Measurements from ENCODE around the gene MROH8. TPM values are rescaled to one million over a fixed set of nuclear protein-coding genes. Genes with fewer than 3 reads are reported as not detected.

The MROH8 gene
- total RNA-seq, 4 donors from 2014 or later: 0.54 to 14.0 (median 3.2) TPM

DNA sequence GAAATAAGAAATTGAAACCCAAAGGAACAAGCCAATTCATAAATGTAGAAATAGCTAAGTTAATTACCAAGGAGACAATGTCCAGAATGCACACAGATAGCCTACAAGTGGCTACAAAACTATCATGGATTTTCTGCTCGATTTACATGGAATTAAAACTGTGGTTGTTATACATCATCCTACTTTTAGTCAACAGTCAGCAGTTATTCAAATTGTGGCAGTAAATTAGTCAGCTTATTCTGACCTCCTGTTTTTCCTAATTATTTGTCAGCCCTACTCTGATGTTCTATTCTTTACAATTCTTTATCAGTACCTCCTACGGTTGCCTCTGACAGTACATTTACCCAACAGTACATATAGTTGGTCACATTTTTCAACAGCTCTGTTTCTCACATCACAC, 113.2 kb downstream of the MROH8 start:
- no peaks in the 10 kb centered on the region for H3K9me3 ChIP-seq
- TF ChIP-seq, protein P1, sequence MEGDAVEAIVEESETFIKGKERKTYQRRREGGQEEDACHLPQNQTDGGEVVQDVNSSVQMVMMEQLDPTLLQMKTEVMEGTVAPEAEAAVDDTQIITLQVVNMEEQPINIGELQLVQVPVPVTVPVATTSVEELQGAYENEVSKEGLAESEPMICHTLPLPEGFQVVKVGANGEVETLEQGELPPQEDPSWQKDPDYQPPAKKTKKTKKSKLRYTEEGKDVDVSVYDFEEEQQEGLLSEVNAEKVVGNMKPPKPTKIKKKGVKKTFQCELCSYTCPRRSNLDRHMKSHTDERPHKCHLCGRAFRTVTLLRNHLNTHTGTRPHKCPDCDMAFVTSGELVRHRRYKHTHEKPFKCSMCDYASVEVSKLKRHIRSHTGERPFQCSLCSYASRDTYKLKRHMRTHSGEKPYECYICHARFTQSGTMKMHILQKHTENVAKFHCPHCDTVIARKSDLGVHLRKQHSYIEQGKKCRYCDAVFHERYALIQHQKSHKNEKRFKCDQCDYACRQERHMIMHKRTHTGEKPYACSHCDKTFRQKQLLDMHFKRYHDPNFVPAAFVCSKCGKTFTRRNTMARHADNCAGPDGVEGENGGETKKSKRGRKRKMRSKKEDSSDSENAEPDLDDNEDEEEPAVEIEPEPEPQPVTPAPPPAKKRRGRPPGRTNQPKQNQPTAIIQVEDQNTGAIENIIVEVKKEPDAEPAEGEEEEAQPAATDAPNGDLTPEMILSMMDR (IDR thresholded peaks at IDR 0.05): no peak
- TF ChIP-seq POLR2A (IDR thresholded peaks at IDR 0.05): no peak
- no peak overlapping the region for H3K4me3 ChIP-seq
- H3K4me1 ChIP-seq: no peaks in the 10 kb centered on the region
- no peaks in the 10 kb centered on the region for H3K27me3 ChIP-seq
- H3K36me3 ChIP-seq: peaks cover 0 to 5% (median 0%) of the 10 kb centered on the region in 3 donors
- no peak overlapping the region for H3K27ac ChIP-seq
- no peak for DNase-seq

DNA sequence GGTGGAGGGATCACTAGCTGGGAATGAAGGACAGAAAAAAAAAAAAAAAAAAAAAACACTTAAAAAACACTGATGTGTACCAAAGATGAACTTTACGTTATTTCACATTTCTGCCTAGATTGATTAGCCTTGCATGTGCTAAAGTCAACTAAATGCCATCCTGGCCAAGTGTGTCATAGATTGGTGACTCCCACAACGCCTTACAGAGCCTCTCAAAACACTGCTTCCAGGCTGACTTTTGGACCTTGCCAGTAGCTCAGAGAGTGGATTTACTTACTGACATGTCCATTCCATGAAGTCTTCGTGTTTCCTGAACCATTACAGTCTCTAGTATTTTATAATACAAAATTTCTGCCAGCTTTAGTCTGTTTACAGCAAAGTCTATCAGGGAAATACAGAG, 124.1 kb downstream of the MROH8 start:
- Histone ChIP-seq H3K36me3 (peaks cover 0 to 59% (median 0%) of the 10 kb centered on the region in 3 donors), H3K4me1 (no peaks in the 10 kb centered on the region), H3K9me3 (no peaks in the 10 kb centered on the region), H3K4me3 (no peak overlapping the region), H3K27me3 (no peaks in the 10 kb centered on the region), H3K27ac (no peak overlapping the region)
- DNase-seq: no peak
- TF ChIP-seq POLR2A (IDR thresholded peaks at IDR 0.05): no peak
- TF ChIP-seq, protein P1 (IDR thresholded peaks at IDR 0.05): no peak

DNA sequence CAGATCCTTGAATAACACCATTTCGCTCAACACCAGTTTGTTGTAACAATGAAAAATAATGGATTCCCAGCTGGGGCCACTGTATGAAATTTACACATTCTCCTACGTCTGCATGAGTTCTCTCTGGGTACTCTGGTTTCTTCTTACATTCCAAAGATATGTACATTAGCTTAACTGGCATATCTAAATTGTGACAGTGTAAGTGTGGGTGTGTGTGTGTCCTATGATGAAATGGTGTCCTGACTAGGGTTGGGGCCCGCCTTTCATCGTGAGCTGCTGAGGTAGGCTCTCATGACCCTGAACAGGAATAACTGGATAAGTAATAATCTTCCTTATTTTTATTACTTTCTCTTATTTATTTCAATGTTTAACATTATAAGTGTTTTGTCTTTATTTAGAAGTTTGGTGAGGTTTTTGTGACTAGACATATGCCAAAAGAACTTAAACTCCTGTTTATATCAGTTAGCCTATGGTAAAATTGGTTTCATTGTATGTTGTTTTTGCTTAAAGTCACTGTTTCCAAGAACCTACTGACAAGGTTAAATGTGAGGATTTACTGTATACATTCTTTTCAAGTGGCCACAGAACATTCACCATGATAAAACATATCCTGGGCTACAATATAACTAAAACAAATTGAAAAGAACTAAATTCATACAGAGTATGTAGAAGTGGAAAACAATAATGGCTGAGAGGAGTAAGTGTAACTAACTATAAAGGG, 126.0 kb downstream of the MROH8 start:
- Histone ChIP-seq H3K9me3 (no peaks in the 10 kb centered on the region), H3K4me3 (no peak overlapping the region), H3K36me3 (peaks cover 0 to 45% (median 0%) of the 10 kb centered on the region in 3 donors), H3K27me3 (no peaks in the 10 kb centered on the region), H3K4me1 (no peaks in the 10 kb centered on the region), H3K27ac (no peak overlapping the region)
- DNase-seq: no peak
- TF ChIP-seq, protein P1 (IDR thresholded peaks at IDR 0.05): no peak
- no peak for TF ChIP-seq POLR2A (IDR thresholded peaks at IDR 0.05)

Other genes starting within 250 kb of the MROH8 start
- 100 to 1,000 TPM in 1 of 4 donors, 10 to 100 TPM in 3; 26.4 to 195 (median 77.5) TPM for gene SAMHD1, start 227.8 kb downstream of the MROH8 start, total RNA-seq
- gene RBL1, start 83.6 kb downstream of the MROH8 start, total RNA-seq: 10 to 100 TPM in 1 of 4 donors, 1 to 10 TPM in 3; 5.8 to 33.8 (median 5.9) TPM
- gene RPN2, start 218 bp downstream of the MROH8 start, total RNA-seq: 100 to 1,000 TPM in 3 of 4 donors, 10 to 100 TPM in 1; 95.2 to 116 (median 109) TPM
- gene GHRH, start 82.3 kb upstream of the MROH8 start, total RNA-seq: not detected
- 10 to 100 TPM; 19.8 to 31.4 (median 24.8) TPM for gene MANBAL, start 110.1 kb upstream of the MROH8 start, total RNA-seq
- gene SRC, start 166.6 kb upstream of the MROH8 start, total RNA-seq: 100 to 1,000 TPM in 3 of 4 donors, 10 to 100 TPM in 1; 85.8 to 187 (median 146) TPM